GM10266 (cell line): ENCODE results near the gene RANBP6.

Source experiments
- DNase-seq: peaks from one replicate; pipeline ENCODE4 v3.0.0; 2012; ENCODE audit errors: extremely low spot score
- CTCF ChIP-seq: IDR thresholded peaks from 2 replicates; pipeline ENCODE4 v1.5.1; 2012; ENCODE audit warnings: mild to moderate bottlenecking, low read depth; ENCODE audit not compliant: control insufficient read depth, insufficient read depth; ENCODE audit errors: missing control alignments

Gene RANBP6

DNA sequence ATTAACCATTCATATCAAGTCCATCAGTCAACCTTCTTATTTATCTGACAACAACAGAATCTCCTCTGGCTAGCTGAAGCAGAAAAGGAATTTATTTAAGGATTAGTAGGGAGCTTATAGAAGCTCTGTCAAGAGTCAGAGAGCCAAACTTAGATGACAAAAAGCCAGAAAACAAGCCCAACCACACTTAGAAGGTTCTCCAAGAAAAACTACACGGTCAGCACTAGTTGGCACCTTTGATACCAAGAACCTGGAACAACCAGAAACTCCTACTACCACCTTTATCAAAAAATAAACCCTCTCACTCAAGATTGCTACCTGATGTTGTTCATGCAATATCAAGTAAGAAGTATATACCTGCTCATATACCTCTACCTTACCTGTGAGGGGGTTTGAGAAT lies 36.9 kb downstream of the RANBP6 start:
- TF ChIP-seq CTCF, result no peak
- DNase-seq, result no peak

DNA sequence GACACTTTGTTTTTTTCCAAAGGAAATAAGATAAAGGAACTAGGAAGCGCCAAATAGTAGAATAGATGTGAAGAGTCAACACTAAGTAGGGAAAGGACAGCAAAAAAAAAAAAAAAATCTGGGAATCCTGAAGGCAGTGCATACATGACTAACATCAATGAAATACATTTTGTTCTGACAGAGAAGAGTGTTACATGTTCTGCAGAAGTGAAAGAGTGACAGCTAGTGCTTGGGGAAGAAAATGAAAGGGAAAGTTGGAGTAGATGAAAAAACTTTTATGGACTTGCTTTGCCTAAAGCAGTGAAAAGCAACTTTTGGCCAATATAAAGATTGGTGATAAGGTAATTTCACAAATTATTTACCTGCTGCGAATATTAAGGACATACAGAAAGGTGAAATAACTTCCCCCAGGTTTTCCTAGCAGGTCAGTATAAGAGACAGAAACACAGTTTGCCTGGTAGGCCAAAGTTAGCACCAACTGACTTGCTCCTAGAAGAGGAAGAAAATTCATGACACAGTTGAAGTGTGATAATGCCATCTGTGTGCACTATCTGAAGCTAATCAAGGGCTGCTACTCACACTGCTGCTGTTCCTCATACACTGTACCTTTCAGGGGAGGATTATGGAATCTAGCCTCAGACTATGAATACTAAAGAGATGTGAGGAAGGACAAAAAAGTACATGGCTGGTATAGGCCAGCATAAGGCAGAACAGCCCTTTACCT lies 38.6 kb downstream of the RANBP6 start:
- peak; percentile 35 for DNase-seq
- peak; percentile 49 for TF ChIP-seq CTCF

- no peak for TF ChIP-seq CTCF
- DNase-seq, result no peak
Measured at GRCh38 chr9:5971740-5972139, 43.7 kb downstream of the RANBP6 start.
